Coronary artery (tissue), 2 donors: Measurements from ENCODE around the gene EWSR1.
"Not testable (repeated sequence)": the region's sequence is repeated elsewhere in the genome, so short reads cannot be mapped to it uniquely, and the experiment has no call there.

ENCODE experiments used
- DNase-seq: peaks from one replicate; pipeline ENCODE4 v3.0.0-alpha.2; 2017; ENCODE audit warnings: low spot score
- H3K27ac ChIP-seq, 2 donors: fragments of 200-600 bp; sonication (generic); one replicate each; pipeline ENCODE4 v1.5.1; 2016 to 2019
- H3K4me3 ChIP-seq: fragments of 200-600 bp; sonication (generic); 2 replicates; pipeline ENCODE4 v1.5.1; 2016; ENCODE audit warnings: mild to moderate bottlenecking, moderate library complexity
- TF ChIP-seq, protein P1 (sequence below): fragments of 200-600 bp; sonication (generic); IDR thresholded peaks from one replicate; pipeline ENCODE4 v1.5.1; 2019; ENCODE audit warnings: antibody characterized with exemption

EWSR1 gene

GRCh38 chr22:29340566-29340965 lies 72.5 kb downstream of the EWSR1 start:
- no peak overlapping the region for H3K4me3 ChIP-seq
- TF ChIP-seq, protein P1, sequence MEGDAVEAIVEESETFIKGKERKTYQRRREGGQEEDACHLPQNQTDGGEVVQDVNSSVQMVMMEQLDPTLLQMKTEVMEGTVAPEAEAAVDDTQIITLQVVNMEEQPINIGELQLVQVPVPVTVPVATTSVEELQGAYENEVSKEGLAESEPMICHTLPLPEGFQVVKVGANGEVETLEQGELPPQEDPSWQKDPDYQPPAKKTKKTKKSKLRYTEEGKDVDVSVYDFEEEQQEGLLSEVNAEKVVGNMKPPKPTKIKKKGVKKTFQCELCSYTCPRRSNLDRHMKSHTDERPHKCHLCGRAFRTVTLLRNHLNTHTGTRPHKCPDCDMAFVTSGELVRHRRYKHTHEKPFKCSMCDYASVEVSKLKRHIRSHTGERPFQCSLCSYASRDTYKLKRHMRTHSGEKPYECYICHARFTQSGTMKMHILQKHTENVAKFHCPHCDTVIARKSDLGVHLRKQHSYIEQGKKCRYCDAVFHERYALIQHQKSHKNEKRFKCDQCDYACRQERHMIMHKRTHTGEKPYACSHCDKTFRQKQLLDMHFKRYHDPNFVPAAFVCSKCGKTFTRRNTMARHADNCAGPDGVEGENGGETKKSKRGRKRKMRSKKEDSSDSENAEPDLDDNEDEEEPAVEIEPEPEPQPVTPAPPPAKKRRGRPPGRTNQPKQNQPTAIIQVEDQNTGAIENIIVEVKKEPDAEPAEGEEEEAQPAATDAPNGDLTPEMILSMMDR, result no peak
- DNase-seq, result no peak
- H3K27ac ChIP-seq, result no peak overlapping the region

GRCh38 chr22:29341056-29341848 lies 73.2 kb downstream of the EWSR1 start:
- Histone ChIP-seq H3K4me3 (no peak overlapping the region), H3K27ac (no peak overlapping the region)
- no peak for DNase-seq
- TF ChIP-seq, protein P1, result no peak

- TF ChIP-seq, protein P1, result no peak
- H3K4me3 ChIP-seq, result no peak overlapping the region
- no peak for DNase-seq
- H3K27ac ChIP-seq, result no peak overlapping the region
These were observed 73.7 kb downstream of the EWSR1 start for GRCh38 chr22:29341849-29342127.

DNA sequence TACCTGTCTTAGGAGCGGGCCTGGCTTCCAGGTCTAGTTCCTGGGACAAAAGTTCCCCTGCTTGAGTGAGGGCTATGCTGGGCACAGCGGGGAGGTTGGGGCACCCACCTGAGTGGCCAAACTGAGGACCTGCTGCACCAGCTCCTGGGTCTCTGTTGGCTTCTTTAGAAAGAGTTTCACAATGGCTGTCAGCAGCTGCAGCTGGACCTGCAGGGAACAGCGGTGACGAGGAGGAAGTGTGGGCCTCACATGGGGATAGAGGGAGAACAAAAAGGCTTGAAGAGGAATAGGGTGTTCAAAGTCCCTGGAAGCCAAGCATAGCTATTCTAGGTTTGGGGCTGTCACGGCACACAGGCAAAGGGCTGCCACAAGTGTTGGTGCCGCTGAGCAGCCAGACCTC lies 74.1 kb downstream of the EWSR1 start:
- no peak overlapping the region for H3K4me3 ChIP-seq
- TF ChIP-seq, protein P1, result no peak
- H3K27ac ChIP-seq, result no peak overlapping the region
- no peak for DNase-seq

GRCh38 chr22:29342577-29343312 lies 74.7 kb downstream of the EWSR1 start:
- no peak overlapping the region for H3K27ac ChIP-seq
- no peak for DNase-seq
- TF ChIP-seq, protein P1, result no peak

GRCh38 chr22:29343313-29343805 lies 75.3 kb downstream of the EWSR1 start:
- TF ChIP-seq, protein P1, result no peak
- Histone ChIP-seq H3K27ac (no peak overlapping the region), H3K4me3 (no peak overlapping the region)
- DNase-seq, result no peak

More at GRCh38 chr22:29342577-29343312, 74.7 kb downstream of the EWSR1 start:
- no peak overlapping the region for H3K4me3 ChIP-seq

DNA sequence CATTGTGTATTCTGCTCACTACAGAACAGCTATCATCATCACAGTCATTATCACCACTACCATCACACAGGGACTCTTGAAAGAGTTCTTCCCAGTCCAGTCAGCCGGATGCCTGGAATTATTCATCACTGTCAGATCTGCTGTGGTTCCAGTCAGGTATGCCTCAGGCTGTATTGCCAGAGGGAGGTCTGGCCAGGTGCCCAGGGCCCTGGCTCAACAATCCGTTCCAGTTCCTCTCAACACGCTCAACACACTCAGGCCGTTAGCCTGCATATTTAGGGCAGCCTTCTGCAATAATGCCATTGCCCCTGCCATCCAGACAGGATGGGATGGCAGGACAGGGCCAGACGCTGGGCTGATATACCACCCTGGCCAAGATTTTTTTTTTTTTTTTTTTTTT lies 76.1 kb downstream of the EWSR1 start:
- Histone ChIP-seq H3K4me3 (no peak overlapping the region), H3K27ac (no peak overlapping the region)
- no peak for DNase-seq
- TF ChIP-seq, protein P1, result no peak

- H3K27ac ChIP-seq, H3K4me3 ChIP-seq, DNase-seq: not testable (repeated sequence)
These were observed 76.8 kb downstream of the EWSR1 start for GRCh38 chr22:29344889-29345288.
